Measurements from ENCODE around the gene BMP8A.

Gene BMP8A

DNA sequence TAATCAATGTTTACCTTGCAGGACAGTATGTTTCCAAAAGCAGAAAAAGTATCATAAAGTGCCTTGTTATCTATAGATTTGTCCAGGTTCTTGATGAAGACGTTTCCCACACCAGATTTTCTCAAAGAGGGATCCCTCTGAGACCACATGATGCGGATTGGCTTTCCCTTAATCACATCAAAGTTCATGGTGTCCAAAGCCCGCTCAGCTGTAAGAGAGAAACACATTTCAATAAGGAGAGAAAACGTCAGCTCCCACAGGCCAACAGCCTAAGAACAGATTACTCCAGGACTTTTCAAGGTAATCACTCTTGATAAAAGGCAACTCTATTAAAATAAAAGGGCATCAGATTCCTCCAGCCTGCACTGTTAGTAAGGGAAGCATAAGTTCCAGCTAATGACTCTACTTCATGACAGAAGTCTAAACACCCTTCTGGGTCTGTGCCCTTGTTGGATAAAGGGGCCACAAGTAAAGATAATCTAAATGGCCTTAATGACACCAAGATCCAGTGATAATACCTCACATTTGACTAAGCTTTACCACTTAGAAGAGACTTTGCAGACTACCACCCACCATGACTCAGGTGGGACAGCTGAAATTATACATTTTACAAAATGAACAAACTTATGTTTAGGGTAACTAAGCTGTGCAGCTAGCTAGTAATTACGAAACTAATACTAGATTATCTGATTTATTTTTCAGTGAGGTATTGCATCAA, 81.1 kb downstream of the BMP8A start:
- no peak for DNase-seq (ENCODE audit: low spot score)

DNA sequence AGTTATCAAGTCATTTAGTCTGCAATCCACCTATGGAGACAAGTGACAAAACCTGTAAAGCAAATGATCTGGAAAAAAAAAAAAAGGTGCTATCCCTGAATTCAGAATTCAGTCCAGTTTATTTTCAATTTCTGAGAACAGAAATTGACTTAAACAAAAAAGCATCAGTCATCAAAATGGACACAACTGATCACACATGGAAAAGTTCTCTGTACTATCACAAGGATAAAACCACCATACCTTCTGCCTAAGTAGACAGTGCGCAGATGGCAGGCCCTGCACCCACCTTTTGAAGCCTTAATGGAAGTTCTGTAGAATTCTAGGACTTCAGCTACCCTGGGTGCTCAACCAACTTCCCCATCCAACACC, 81.6 kb downstream of the BMP8A start:
- no peak for DNase-seq (ENCODE audit: low spot score)

DNA sequence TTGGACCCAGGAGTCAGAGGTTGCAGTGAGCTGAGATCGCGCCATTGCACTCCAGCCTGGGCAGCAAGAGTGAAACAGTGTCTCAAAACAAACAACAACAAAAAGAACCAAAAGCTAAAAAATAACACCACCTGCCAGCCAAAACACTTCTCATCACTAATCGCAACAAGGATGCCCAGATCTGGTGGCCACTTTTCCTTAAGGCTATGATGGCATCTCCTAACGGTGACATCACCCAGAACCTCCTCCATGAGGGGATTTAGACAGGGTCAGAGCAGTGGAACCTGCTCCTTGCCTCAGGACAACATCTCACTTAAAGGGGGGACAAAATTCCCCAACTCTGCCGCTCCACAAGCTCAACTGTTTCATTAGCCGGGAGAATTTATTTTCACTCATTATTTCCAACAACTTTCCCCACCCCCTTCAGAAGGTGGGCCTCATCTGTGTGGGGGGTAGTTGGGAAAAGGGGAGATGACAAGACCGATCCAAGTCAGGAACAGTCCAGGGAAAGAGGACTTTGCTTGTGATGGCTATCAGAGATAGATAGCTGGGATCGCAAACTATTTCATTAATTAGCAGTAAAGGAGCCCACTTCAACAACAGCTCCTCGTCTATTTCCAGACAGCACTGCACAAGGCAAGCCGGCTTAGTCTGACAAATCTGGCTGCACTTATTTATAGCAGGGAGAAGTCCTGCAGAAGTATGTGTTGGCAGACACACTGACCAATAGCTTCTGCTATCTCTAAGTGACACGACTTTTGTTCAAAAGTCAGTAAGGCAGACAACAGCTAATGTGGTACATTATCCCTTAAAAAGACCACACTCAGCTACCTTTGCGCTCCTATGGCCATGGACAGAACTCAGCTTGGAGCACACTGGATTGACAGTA, 82.5 kb downstream of the BMP8A start:
- DNase-seq (ENCODE audit: low spot score): no peak

DNA sequence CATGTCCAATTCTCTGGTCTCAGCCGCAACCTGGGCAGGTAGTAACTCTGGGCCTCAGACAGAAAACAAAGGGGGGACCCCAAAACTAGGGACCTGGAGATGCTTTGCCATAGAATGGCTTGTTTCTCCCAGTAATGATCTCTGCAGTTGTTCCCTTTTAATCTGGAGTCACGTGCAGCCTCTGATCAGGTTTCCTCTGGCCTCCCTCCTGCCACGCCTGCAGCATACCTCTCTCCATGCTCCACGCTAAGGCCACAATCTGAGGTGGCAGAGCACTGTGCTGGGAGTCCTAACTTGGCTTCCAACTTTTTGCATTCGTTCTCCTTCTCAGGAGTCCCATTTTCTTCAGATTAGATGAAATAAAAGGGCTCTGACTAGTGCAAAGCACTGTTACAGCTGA, 83.2 kb downstream of the BMP8A start:
- no peak for DNase-seq (ENCODE audit: low spot score)
